B cell (primary cell): ENCODE measurements around the gene TLCD2. TPM values are rescaled to one million over a fixed set of nuclear protein-coding genes. Genes with fewer than 3 reads are reported as not detected.
A peak's percentile ranks its signal among the peaks of the same experiment; 100 is the strongest.

ENCODE experiments used
- ATAC-seq: fragments of 200-7000 bp; cut with Tn5 transposase; one replicate; pipeline ENCODE4 v1.10.0; 2021; ENCODE audit warnings: low read depth, mild to moderate bottlenecking, moderate number of reproducible peaks, moderate library complexity
- CTCF ChIA-PET: fragments of 350-600 bp; sonication (Branson Sonifier 250); formaldehyde crosslinking; loops from one replicate; lab custom pipeline; 2021; ENCODE audit warnings: antibody characterized with exemption, inconsistent platforms; lab: Charles Lee
- POLR2A ChIA-PET: fragments of 350-600 bp; sonication (Branson Sonifier 250); formaldehyde crosslinking; loops from one replicate; lab custom pipeline; 2021; ENCODE audit warnings: antibody characterized with exemption; lab: Charles Lee
- DNase-seq: peaks from one replicate; pipeline ENCODE4 v3.0.0; 2013
- H2AFZ ChIP-seq: 2 replicates; pipeline ENCODE4 v1.6.1; 2012; ENCODE audit warnings: mild to moderate bottlenecking, low read depth, low read length; ENCODE audit not compliant: insufficient read depth, poor library complexity, severe bottlenecking
- H3K27ac ChIP-seq, 2 donors: 1 replicate in 1 of 2; 2 replicates in 1 of 2; pipeline ENCODE4 v1.5.1; 2012 to 2013; ENCODE audit warnings: low read length in 2 of 2, mild to moderate bottlenecking in 2 of 2, moderate library complexity in 1 of 2
- H3K27me3 ChIP-seq, 4 experiments: fragments of 200-600 bp in 1 of 4; sonication (generic) in 1 of 4; replicated peaks in 1 of 4; 1 replicate in 2 of 4; 2 replicates in 2 of 4; pipeline versions ENCODE4 v1.6.1 to v1.7.0; 2013 to 2016; ENCODE audit warnings: low read length in 3 of 4, mild to moderate bottlenecking in 2 of 4, mixed read lengths in 1 of 4, moderate library complexity in 1 of 4; ENCODE audit not compliant: insufficient read depth in 4 of 4, control insufficient read depth in 3 of 4; ENCODE audit errors: control extremely low read depth in 1 of 4
- H3K36me3 ChIP-seq, 2 experiments: replicated peaks in 1 of 2; 1 replicate in 1 of 2; 2 replicates in 1 of 2; pipeline versions ENCODE4 v1.6.1 to v1.7.1; 2013; ENCODE audit warnings: low read length in 1 of 2; ENCODE audit not compliant: insufficient read depth in 2 of 2, control insufficient read depth in 1 of 2; ENCODE audit errors: control extremely low read depth in 1 of 2, extremely low read depth in 1 of 2
- H3K4me1 ChIP-seq, 2 donors: fragments of 200-600 bp in 1 of 2; sonication (generic) in 1 of 2; 1 replicate in 1 of 2; 2 replicates in 1 of 2; pipeline versions ENCODE4 v1.5.1 to v1.6.1; 2013 to 2017; ENCODE audit warnings: low read length in 2 of 2; ENCODE audit not compliant: control insufficient read depth in 2 of 2, insufficient read depth in 2 of 2
- H3K4me2 ChIP-seq: replicated peaks from 2 replicates; pipeline ENCODE3; 2012; ENCODE audit warnings: mild to moderate bottlenecking, low read depth, low read length; ENCODE audit not compliant: poor library complexity, severe bottlenecking
- H3K4me3 ChIP-seq, 5 experiments: fragments of 200-600 bp in 1 of 5; sonication (generic) in 1 of 5; 1 replicate in 3 of 5; 2 replicates in 2 of 5; pipeline versions ENCODE4 v1.5.1 to v1.7.0; 2011 to 2016; ENCODE audit warnings: low read length in 4 of 5, mild to moderate bottlenecking in 4 of 5, low read depth in 2 of 5, control low read depth in 1 of 5, moderate library complexity in 1 of 5; ENCODE audit not compliant: insufficient read depth in 1 of 5; ENCODE audit errors: control extremely low read depth in 1 of 5, extremely low read depth in 1 of 5
- H3K79me2 ChIP-seq: fragments of 200-600 bp; sonication (generic); one replicate; pipeline ENCODE4 v1.6.0; 2016; ENCODE audit warnings: low read length; ENCODE audit not compliant: control insufficient read depth, insufficient read depth
- H3K9ac ChIP-seq: fragments of 200-600 bp; sonication (generic); 2 replicates; pipeline ENCODE4 v1.6.1; 2017; ENCODE audit warnings: mild to moderate bottlenecking, low read length, moderate library complexity
- H3K9me3 ChIP-seq, 3 donors: one replicate each; pipeline versions ENCODE4 v1.6.1 to v1.7.1; 2013; ENCODE audit warnings: low read length in 2 of 3; ENCODE audit not compliant: control insufficient read depth in 2 of 3, insufficient read depth in 1 of 3; ENCODE audit errors: control extremely low read depth in 1 of 3
- H4K20me1 ChIP-seq: 2 replicates; pipeline ENCODE4 v1.6.0; 2012; ENCODE audit warnings: mild to moderate bottlenecking, low read length; ENCODE audit not compliant: insufficient read depth, control insufficient read depth, poor library complexity, severe bottlenecking
- H3K27ac Mint-ChIP-seq: one replicate; pipeline ENCODE4 v1.8.0; 2021; ENCODE audit warnings: mixed read lengths
- H3K27me3 Mint-ChIP-seq: one replicate; pipeline ENCODE4 v1.8.0; 2021; ENCODE audit warnings: mixed read lengths
- H3K4me1 Mint-ChIP-seq: one replicate; pipeline ENCODE4 v1.8.0; 2021; ENCODE audit warnings: mixed read lengths
- H3K4me3 Mint-ChIP-seq: one replicate; pipeline ENCODE4 v1.8.0; 2021; ENCODE audit warnings: mixed read lengths
- H3K9me3 Mint-ChIP-seq: one replicate; pipeline ENCODE4 v1.8.0; 2022; ENCODE audit warnings: mixed read lengths; ENCODE audit not compliant: insufficient read depth
- EZH2 ChIP-seq: IDR thresholded peaks from 2 replicates; pipeline ENCODE4 v1.6.1; 2012; ENCODE audit warnings: borderline replicate concordance, low read depth, mild to moderate bottlenecking, moderate library complexity, low read length; ENCODE audit not compliant: insufficient read depth, poor library complexity, severe bottlenecking
- WGBS: methylation state at CpG from one replicate; pipeline ENCODE4 v1.1.5; 2013; ENCODE audit warnings: missing lambda C conversion rate; ENCODE audit not compliant: insufficient coverage; 5-methylcytosine and 5-hydroxymethylcytosine counted together
- intact Hi-C: fragments of 100-400 bp; cut with micrococcal nuclease; formaldehyde crosslinking; loops from one replicate; pipeline ENCODE4 v1.10.0; 2022
- polyA plus RNA-seq: library from polyadenylated mRNA; depleted of rRNA; stranded (reverse); fragments of >200 nt; gene quantifications from 2 replicates; pipeline ENCODE4 v1.2.3, GENCODE V29; 2012
- total RNA-seq, 2 donors: library from RNA; stranded (reverse); fragments of 120-200 nt in 1 of 2; gene quantifications; 1 replicate in 1 of 2; 2 replicates in 1 of 2; pipeline versions ENCODE4 v1.2.3 to v1.2.4, GENCODE V29; 2013 to 2022
- TF ChIP-seq, protein P1 (sequence below): fragments of 200-600 bp; IDR thresholded peaks from one replicate; pipeline ENCODE4 v1.8.0; 2022; ENCODE audit warnings: antibody characterized with exemption, mild to moderate bottlenecking

TLCD2 gene
- total and polyA plus RNA-seq, 2 donors (not counting 1 experiment from before 2014, with no cell fraction given), result 0.03 TPM; not detected in 1

GRCh38 chr17:1725642-1726511 lies 15.7 kb upstream of the TLCD2 start:
- Histone ChIP-seq H4K20me1 (peaks cover 60% of the 10 kb centered on the region), H3K9ac (peak overlapping the region; percentile 87), H2AFZ (no peak overlapping the region), H3K4me1 (peaks cover 25 to 55% of the 10 kb centered on the region in 2 donors), H3K79me2 (peaks cover 36% of the 10 kb centered on the region), H3K9me3 (no peaks in the 10 kb centered on the region), H3K36me3 (peaks cover 0 to 29% of the 10 kb centered on the region in 2 experiments), H3K4me3 (peak overlapping the region in 3 of 5 experiments; percentile 61 to 73 (median 71)), H3K27ac (no peak overlapping the region), H3K4me2 (peak overlapping the region; percentile 99), H3K27me3 (no peaks in the 10 kb centered on the region)
- Mint-ChIP-seq H3K4me1 (peaks cover 51% of the 10 kb centered on the region), H3K27me3 (no peaks in the 10 kb centered on the region), H3K27ac (peak overlapping the region; percentile 86), H3K4me3 (peak overlapping the region; percentile 83), H3K9me3 (no peaks in the 10 kb centered on the region)
- TF ChIP-seq, protein P1, sequence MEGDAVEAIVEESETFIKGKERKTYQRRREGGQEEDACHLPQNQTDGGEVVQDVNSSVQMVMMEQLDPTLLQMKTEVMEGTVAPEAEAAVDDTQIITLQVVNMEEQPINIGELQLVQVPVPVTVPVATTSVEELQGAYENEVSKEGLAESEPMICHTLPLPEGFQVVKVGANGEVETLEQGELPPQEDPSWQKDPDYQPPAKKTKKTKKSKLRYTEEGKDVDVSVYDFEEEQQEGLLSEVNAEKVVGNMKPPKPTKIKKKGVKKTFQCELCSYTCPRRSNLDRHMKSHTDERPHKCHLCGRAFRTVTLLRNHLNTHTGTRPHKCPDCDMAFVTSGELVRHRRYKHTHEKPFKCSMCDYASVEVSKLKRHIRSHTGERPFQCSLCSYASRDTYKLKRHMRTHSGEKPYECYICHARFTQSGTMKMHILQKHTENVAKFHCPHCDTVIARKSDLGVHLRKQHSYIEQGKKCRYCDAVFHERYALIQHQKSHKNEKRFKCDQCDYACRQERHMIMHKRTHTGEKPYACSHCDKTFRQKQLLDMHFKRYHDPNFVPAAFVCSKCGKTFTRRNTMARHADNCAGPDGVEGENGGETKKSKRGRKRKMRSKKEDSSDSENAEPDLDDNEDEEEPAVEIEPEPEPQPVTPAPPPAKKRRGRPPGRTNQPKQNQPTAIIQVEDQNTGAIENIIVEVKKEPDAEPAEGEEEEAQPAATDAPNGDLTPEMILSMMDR, result no peak
- TF ChIP-seq EZH2, result no peak
- DNase-seq, result no peak
- WGBS, result 96% methylated on average over 52 of the region's 54 CpGs
- ChIA-PET POLR2A (interaction anchor here (1.6 kb wide), 1 partner anchor 9 kb away, joined by 7 read pairs; no protein-coding TSS in a partner anchor), CTCF (interaction anchor here (1.3 to 12.4 kb wide), 2 partner anchors 12 to 59 kb away, joined by 5 to 397 read pairs; no protein-coding TSS in a partner anchor)
- intact Hi-C loops, result no loop called here
- no peak for ATAC-seq
